ENCODE results near the gene ZNF652. TPM values are rescaled to one million over a fixed set of nuclear protein-coding genes. Genes with fewer than 3 reads are reported as not detected.
"Not testable (repeated sequence)": the region's sequence is repeated elsewhere in the genome, so short reads cannot be mapped to it uniquely, and the experiment has no call there.

Gene ZNF652
- total RNA-seq, 1 donor from 2014 or later, result 12.8 TPM

- no peak overlapping the region for H3K4me3 ChIP-seq (ENCODE audit: low read depth, low read length)
- no peak for DNase-seq (ENCODE audit: low read depth)
- peak; percentile 50 for TF ChIP-seq CTCF (conservative IDR thresholded peaks at IDR 0.05; ENCODE audit: low read depth, low read length)
Observed at GRCh38 chr17:49365667-49366066, 3.6 kb upstream of the ZNF652 start.

GRCh38 chr17:49365126-49365525 lies 3.1 kb upstream of the ZNF652 start:
- not testable (repeated sequence) for DNase-seq (ENCODE audit: low read depth)

GRCh38 chr17:49364119-49364518 lies 2.1 kb upstream of the ZNF652 start:
- no peak for TF ChIP-seq CTCF (conservative IDR thresholded peaks at IDR 0.05; ENCODE audit: low read depth, low read length)
- no peak overlapping the region for H3K4me3 ChIP-seq (ENCODE audit: low read depth, low read length)
- DNase-seq (ENCODE audit: low read depth), result no peak

More at GRCh38 chr17:49365126-49365525, 3.1 kb upstream of the ZNF652 start:
- not testable (repeated sequence) for H3K4me3 ChIP-seq (ENCODE audit: low read depth, low read length)

- no peak for DNase-seq (ENCODE audit: low read depth)
- TF ChIP-seq CTCF (conservative IDR thresholded peaks at IDR 0.05; ENCODE audit: low read depth, low read length), result no peak
- H3K4me3 ChIP-seq (ENCODE audit: low read depth, low read length), result no peak overlapping the region
Observed at GRCh38 chr17:49363251-49363650, 1.2 kb upstream of the ZNF652 start.

- no peak for TF ChIP-seq CTCF (conservative IDR thresholded peaks at IDR 0.05; ENCODE audit: low read depth, low read length)
- H3K4me3 ChIP-seq (ENCODE audit: low read depth, low read length), result peak overlapping the region; percentile 97
- no peak for DNase-seq (ENCODE audit: low read depth)
Observed at GRCh38 chr17:49362723-49363117, 670 bp upstream of the ZNF652 start.

- DNase-seq (ENCODE audit: low read depth), result no peak
- peak overlapping the region; percentile 97 for H3K4me3 ChIP-seq (ENCODE audit: low read depth, low read length)
Observed at GRCh38 chr17:49361129-49361901, 735 bp downstream of the ZNF652 start.

GRCh38 chr17:49360796-49361128 lies 1.3 kb downstream of the ZNF652 start:
- TF ChIP-seq CTCF (conservative IDR thresholded peaks at IDR 0.05; ENCODE audit: low read depth, low read length), result no peak
- peak overlapping the region; percentile 97 for H3K4me3 ChIP-seq (ENCODE audit: low read depth, low read length)
- DNase-seq (ENCODE audit: low read depth), result no peak

More at GRCh38 chr17:49361129-49361901, 735 bp downstream of the ZNF652 start:
- no peak for TF ChIP-seq CTCF (conservative IDR thresholded peaks at IDR 0.05; ENCODE audit: low read depth, low read length)

All from epithelial cell of proximal tubule (primary cell).